ENCODE measurements around the gene RBP3.

Gene RBP3

DNA sequence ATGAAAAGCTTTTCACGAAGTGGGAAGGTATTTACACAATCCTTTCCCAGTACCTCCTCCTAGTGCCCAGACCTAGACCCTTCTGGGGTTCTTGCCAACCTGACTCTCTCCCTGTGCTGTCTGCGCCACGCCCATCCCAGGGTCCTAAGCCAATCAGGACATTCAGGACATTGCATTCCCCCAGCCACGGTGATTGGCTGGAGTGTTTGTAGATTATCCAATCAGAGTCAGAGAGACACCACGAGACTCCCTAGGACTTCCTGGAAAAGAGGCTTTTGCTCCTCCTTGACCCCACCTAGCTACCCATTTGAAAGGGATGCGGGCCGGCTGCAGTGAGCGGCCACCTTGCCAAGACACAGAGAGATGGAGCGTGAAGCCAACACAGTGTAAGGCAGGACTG is 29.5 kb upstream of the RBP3 start:
- no peak overlapping the region for H3K4me3 ChIP-seq
- TF ChIP-seq, protein P1, sequence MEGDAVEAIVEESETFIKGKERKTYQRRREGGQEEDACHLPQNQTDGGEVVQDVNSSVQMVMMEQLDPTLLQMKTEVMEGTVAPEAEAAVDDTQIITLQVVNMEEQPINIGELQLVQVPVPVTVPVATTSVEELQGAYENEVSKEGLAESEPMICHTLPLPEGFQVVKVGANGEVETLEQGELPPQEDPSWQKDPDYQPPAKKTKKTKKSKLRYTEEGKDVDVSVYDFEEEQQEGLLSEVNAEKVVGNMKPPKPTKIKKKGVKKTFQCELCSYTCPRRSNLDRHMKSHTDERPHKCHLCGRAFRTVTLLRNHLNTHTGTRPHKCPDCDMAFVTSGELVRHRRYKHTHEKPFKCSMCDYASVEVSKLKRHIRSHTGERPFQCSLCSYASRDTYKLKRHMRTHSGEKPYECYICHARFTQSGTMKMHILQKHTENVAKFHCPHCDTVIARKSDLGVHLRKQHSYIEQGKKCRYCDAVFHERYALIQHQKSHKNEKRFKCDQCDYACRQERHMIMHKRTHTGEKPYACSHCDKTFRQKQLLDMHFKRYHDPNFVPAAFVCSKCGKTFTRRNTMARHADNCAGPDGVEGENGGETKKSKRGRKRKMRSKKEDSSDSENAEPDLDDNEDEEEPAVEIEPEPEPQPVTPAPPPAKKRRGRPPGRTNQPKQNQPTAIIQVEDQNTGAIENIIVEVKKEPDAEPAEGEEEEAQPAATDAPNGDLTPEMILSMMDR (IDR thresholded peaks at IDR 0.05), result no peak
- no peak for DNase-seq (ENCODE audit: low spot score)
- no peak overlapping the region for H3K27ac ChIP-seq

DNA sequence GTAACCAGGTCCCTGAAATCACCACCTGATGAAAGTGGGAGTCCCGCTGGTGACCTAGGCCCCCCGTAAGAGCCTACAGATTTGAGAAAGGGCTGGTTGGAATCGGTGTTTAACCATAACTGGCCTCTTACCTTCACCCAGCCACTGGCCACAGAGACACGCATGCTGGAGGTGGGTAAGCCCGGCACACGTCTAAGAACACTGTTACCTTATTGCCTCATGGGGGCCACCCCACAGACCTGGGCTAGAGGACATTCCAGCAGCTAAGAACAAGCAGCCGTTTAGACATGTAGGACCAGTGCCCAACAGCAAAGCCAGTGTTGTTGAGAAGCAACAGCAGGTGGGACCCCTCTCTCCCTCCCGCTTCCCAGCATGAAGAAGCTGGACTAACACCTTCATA is 28.4 kb upstream of the RBP3 start:
- TF ChIP-seq, protein P1 (IDR thresholded peaks at IDR 0.05), result no peak
- no peak overlapping the region for H3K27ac ChIP-seq
- DNase-seq (ENCODE audit: low spot score), result no peak
- no peak overlapping the region for H3K4me3 ChIP-seq

DNA sequence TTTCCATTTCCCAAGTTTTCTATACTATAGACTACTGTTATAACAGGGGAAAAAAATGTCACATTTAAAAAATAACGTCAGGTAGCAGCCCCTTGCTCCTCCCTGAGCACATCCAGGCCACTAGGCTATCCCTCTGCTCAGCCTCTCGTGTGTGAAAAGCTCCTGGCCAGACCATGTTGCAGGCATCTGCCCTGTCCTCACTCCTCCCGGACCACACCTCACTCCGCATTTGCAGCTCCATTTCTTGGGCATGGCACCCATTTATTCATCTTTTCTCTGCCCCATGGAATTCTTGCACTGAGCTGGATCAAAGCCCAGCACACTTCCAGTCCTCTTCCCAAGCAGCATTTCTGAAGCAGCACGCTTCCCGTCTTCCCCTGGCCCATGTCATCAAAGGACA is 27.4 kb upstream of the RBP3 start:
- Histone ChIP-seq H3K27ac (no peak overlapping the region), H3K4me3 (no peak overlapping the region)
- DNase-seq (ENCODE audit: low spot score), result no peak
- TF ChIP-seq, protein P1 (IDR thresholded peaks at IDR 0.05), result no peak

DNA sequence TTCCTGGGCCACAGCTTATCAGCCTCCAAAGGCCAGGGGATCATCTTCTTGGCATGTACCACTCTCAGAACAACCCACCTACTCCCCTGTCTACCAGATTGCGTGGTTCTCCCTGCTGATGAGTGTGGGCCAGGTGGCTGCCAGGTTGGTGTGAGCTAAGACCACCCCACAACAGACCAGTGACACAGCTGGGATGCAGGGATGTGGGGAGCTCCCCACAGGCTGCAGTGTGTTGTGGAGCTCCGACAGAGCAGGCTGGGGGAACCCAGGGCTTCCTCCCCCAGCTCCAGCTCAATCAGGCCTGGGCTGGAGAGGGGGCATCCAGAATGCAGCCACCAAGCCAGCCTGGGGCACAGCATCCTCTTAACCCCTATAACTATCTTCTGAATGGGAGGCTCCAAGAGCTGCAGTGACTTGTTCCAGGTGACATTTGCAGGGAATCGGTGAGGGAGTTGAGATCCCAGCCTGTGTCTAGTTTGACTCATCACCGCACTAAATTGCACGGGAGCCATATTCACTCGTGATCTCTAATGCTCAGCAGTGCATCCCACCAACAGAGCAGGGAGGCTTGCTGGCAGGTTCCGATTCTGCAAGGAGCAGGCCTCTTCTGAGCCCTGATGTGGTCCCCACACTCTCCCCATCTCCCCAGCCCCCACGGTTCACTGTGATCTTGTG is 26.5 kb upstream of the RBP3 start:
- peak; percentile 57 for DNase-seq (ENCODE audit: low spot score)
- TF ChIP-seq, protein P1 (IDR thresholded peaks at IDR 0.05), result no peak

DNA sequence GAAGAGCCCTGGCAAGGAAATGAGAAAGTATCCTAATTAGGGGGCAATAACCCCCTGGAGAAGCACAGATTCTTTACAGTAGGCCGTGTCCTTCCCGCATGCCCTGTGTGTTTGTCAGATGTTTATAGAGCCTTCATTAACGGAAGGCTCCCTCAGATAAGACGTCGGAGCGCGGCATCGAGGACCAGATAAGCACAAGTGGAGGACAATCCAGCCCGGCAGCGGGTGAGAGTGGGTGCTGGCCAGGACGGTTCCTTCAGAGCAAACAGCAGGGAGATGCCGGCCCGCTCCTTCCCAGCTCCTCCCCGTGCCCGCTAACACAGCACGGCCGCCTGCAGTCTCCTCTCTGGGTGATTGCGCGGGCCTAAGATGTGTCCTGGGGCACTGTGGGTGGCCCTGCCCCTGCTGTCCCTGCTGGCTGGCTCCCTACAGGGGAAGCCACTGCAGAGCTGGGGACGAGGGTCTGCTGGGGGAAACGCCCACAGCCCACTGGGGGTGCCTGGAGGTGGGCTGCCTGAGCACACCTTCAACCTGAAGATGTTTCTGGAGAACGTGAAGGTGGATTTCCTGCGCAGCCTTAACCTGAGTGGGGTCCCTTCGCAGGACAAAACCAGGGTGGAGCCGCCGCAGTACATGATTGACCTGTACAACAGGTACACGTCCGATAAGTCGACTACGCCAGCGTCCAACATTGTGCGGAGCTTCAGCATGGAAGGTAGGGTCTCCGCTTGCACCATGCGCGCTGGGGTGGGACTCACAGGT is 25.7 kb upstream of the RBP3 start, which contains the start of gene GDF2:
Gene GDF2, plus strand, starts transcription at position 155 of the 762 bp plus-strand sequence. Its CDS starts 215 bp downstream, at position 370.
- TF ChIP-seq, protein P1 (IDR thresholded peaks at IDR 0.05), result no peak
- Histone ChIP-seq H3K4me3 (no peak within 1 kb of the TSS), H3K27ac (no peak within 1 kb of the TSS)
- DNase-seq (ENCODE audit: low spot score), result peak; percentile 65

More for the DNA sequence above, 26.5 kb upstream of the RBP3 start:
- H3K27ac ChIP-seq, result no peak overlapping the region
- H3K4me3 ChIP-seq, result no peak overlapping the region

DNA sequence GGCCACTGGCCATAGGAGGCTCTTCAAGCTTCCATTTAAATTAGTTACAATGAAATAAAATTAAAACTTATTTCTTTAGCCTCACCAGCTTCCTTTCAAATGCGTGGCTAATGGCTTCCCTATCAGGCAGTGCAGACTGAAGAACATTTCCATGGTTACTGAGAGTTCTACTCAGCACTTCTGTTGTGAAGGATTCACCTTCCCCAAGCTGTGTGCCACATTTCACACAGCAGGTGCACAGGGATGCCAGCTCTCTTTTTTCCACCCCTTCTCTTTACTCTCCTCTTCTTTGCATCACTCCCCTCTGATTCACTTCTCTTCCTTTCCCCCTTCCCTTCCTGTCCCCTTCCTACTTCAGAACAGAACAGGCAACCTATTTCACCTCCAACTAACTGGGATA is 25.1 kb upstream of the RBP3 start:
- H3K4me3 ChIP-seq, result no peak overlapping the region
- H3K27ac ChIP-seq, result no peak overlapping the region
- DNase-seq (ENCODE audit: low spot score), result no peak
- TF ChIP-seq, protein P1 (IDR thresholded peaks at IDR 0.05), result no peak
